H9 (cell line): ENCODE results near the gene STAB1. TPM values are rescaled to one million over a fixed set of nuclear protein-coding genes. Genes with fewer than 3 reads are reported as not detected.

ENCODE experiments used
- DNase-seq: peaks from one replicate; pipeline ENCODE4 v3.0.0-alpha.2; 2017
- H2AFZ ChIP-seq: one replicate; pipeline ENCODE4 v1.6.1; 2013; ENCODE audit warnings: mild to moderate bottlenecking, low read length, control low read depth, moderate library complexity
- H2AK5ac ChIP-seq: 2 replicates; pipeline ENCODE4 v1.6.1; 2013; ENCODE audit warnings: low read length, control low read depth, mixed read lengths; ENCODE audit not compliant: insufficient read length
- H2BK120ac ChIP-seq: one replicate; pipeline ENCODE4 v1.6.1; 2013; ENCODE audit warnings: low read depth, mild to moderate bottlenecking, low read length, control low read depth, inconsistent platforms; ENCODE audit not compliant: poor library complexity, severe bottlenecking
- H2BK12ac ChIP-seq: 2 replicates; pipeline ENCODE4 v1.6.1; 2013; ENCODE audit warnings: low read length, control low read depth, mixed read lengths, low read depth; ENCODE audit not compliant: insufficient read length
- H2BK15ac ChIP-seq: 2 replicates; pipeline ENCODE4 v1.6.1; 2013; ENCODE audit warnings: low read depth, low read length, control low read depth
- H2BK20ac ChIP-seq: one replicate; pipeline ENCODE4 v1.6.1; 2013; ENCODE audit warnings: low read depth, mild to moderate bottlenecking, low read length, control low read depth, inconsistent platforms; ENCODE audit not compliant: poor library complexity, severe bottlenecking
- H2BK5ac ChIP-seq: 2 replicates; pipeline ENCODE4 v1.6.1; 2013; ENCODE audit warnings: low read length, control low read depth, mixed read lengths; ENCODE audit not compliant: insufficient read length
- H3K14ac ChIP-seq: 2 replicates; pipeline ENCODE4 v1.6.1; 2013; ENCODE audit warnings: low read length, control low read depth; ENCODE audit not compliant: insufficient read depth
- H3K18ac ChIP-seq: 2 replicates; pipeline ENCODE4 v1.6.1; 2013; ENCODE audit warnings: low read depth, mild to moderate bottlenecking, mixed read lengths, low read length, control low read depth; ENCODE audit not compliant: insufficient read length
- H3K23ac ChIP-seq: 2 replicates; pipeline ENCODE4 v1.6.1; 2013; ENCODE audit warnings: low read length, control low read depth, mixed read lengths, low read depth; ENCODE audit not compliant: insufficient read length
- H3K23me2 ChIP-seq: 2 replicates; pipeline ENCODE4 v1.6.1; 2013; ENCODE audit warnings: low read depth, mild to moderate bottlenecking, mixed read lengths, low read length, control low read depth; ENCODE audit not compliant: insufficient read length, poor library complexity, severe bottlenecking
- H3K27ac ChIP-seq: 2 replicates; pipeline ENCODE4 v1.5.1; 2013; ENCODE audit warnings: low read length, control low read depth, mixed read lengths, low read depth; ENCODE audit not compliant: insufficient read length
- H3K27me3 ChIP-seq: 2 replicates; pipeline ENCODE4 v1.6.1; 2013; ENCODE audit warnings: low read length, control low read depth, inconsistent platforms; ENCODE audit not compliant: insufficient read depth
- H3K4ac ChIP-seq: 2 replicates; pipeline ENCODE4 v1.6.1; 2013; ENCODE audit warnings: low read depth, mild to moderate bottlenecking, control low read depth, inconsistent platforms, low read length, moderate library complexity
- H3K4me1 ChIP-seq: 2 replicates; pipeline ENCODE4 v1.6.1; 2013; ENCODE audit warnings: low read length, control low read depth, inconsistent platforms; ENCODE audit not compliant: insufficient read depth
- H3K4me2 ChIP-seq: 2 replicates; pipeline ENCODE4 v1.6.1; 2013; ENCODE audit warnings: low read length, control low read depth, mixed read lengths; ENCODE audit not compliant: insufficient read length, insufficient read depth
- H3K56ac ChIP-seq: 2 replicates; pipeline ENCODE4 v1.6.1; 2013; ENCODE audit warnings: low read depth, mild to moderate bottlenecking, mixed read lengths, low read length, control low read depth; ENCODE audit not compliant: insufficient read length
- H3K79me1 ChIP-seq: 2 replicates; pipeline ENCODE4 v1.6.1; 2013; ENCODE audit warnings: low read depth, mild to moderate bottlenecking, moderate library complexity, low read length, control low read depth, inconsistent platforms; ENCODE audit not compliant: insufficient read depth, poor library complexity, severe bottlenecking
- H3K79me2 ChIP-seq: 2 replicates; pipeline ENCODE4 v1.6.1; 2013; ENCODE audit warnings: low read length, control low read depth, inconsistent platforms; ENCODE audit not compliant: insufficient read depth
- H3K9ac ChIP-seq: 2 replicates; pipeline ENCODE4 v1.6.1; 2013; ENCODE audit warnings: low read length, control low read depth, mixed read lengths; ENCODE audit not compliant: insufficient read length; ENCODE audit errors: extremely low read depth
- H3K9me3 ChIP-seq: one replicate; pipeline ENCODE4 v1.6.1; 2013; ENCODE audit warnings: low read depth, low read length, inconsistent platforms; ENCODE audit not compliant: control insufficient read depth
- H3T11ph ChIP-seq: one replicate; pipeline ENCODE4 v1.6.1; 2013; ENCODE audit warnings: mild to moderate bottlenecking, low read length, control low read depth, inconsistent platforms
- H4K20me1 ChIP-seq: one replicate; pipeline ENCODE4 v1.6.1; 2013; ENCODE audit not compliant: control insufficient read depth, insufficient read length, insufficient read depth
- H4K5ac ChIP-seq: 2 replicates; pipeline ENCODE4 v1.6.1; 2013; ENCODE audit warnings: low read depth, mild to moderate bottlenecking, mixed read lengths, low read length, control low read depth; ENCODE audit not compliant: insufficient read length
- H4K8ac ChIP-seq: replicated peaks from 2 replicates; pipeline ENCODE4 v1.6.1; 2013; ENCODE audit warnings: low read length, control low read depth, mixed read lengths, low read depth; ENCODE audit not compliant: insufficient read length
- H4K91ac ChIP-seq: 2 replicates; pipeline ENCODE4 v1.6.1; 2013; ENCODE audit warnings: low read depth, mild to moderate bottlenecking, moderate library complexity, mixed read lengths, low read length, control low read depth; ENCODE audit not compliant: insufficient read length
- H3K27ac Mint-ChIP-seq, 3 experiments: 2 replicates in 2 of 3; 3 replicates in 1 of 3; pipeline ENCODE4 v1.8.0; 2020 to 2021; ENCODE audit warnings: mixed read lengths in 3 of 3, mild to moderate bottlenecking in 1 of 3, moderate library complexity in 1 of 3
- H3K27me3 Mint-ChIP-seq: 2 replicates; pipeline ENCODE4 v1.8.0; 2021; ENCODE audit warnings: low read depth, mild to moderate bottlenecking, moderate library complexity, mixed read lengths
- H3K36me3 Mint-ChIP-seq, 3 experiments: 2 replicates in 2 of 3; 3 replicates in 1 of 3; pipeline ENCODE4 v1.8.0; 2020 to 2021; ENCODE audit warnings: low read depth in 3 of 3, mixed read lengths in 3 of 3; ENCODE audit not compliant: insufficient read depth in 1 of 3
- H3K4me1 Mint-ChIP-seq, 2 experiments: 2 replicates each; pipeline ENCODE4 v1.8.0; 2020; ENCODE audit warnings: mixed read lengths in 2 of 2
- H3K4me3 Mint-ChIP-seq, 2 experiments: 2 replicates in 1 of 2; 3 replicates in 1 of 2; pipeline ENCODE4 v1.8.0; 2020 to 2021; ENCODE audit warnings: mild to moderate bottlenecking in 2 of 2, mixed read lengths in 2 of 2, moderate library complexity in 1 of 2
- H3K9me3 Mint-ChIP-seq, 2 experiments: 2 replicates in 1 of 2; 3 replicates in 1 of 2; pipeline ENCODE4 v1.8.0; 2020; ENCODE audit warnings: mild to moderate bottlenecking in 2 of 2, mixed read lengths in 2 of 2, moderate library complexity in 1 of 2
- WGBS: extraction: QIAGEN DNeasy Blood & Tissue Kit; methylation state at CpG from one replicate; pipeline ENCODE4 v1.1.7; 2013; ENCODE audit warnings: missing lambda C conversion rate, low lambda C conversion rate, mixed read lengths; ENCODE audit not compliant: insufficient read length; ENCODE audit errors: extremely low coverage; 5-methylcytosine and 5-hydroxymethylcytosine counted together
- total RNA-seq: library from RNA; stranded (reverse); gene quantifications from 2 replicates; pipeline ENCODE4 v1.2.1, GENCODE V29; 2021
- TF ChIP-seq, protein P1 (sequence below): fragments of 200-600 bp; sonication (generic); conservative IDR thresholded peaks from 3 replicates; pipeline ENCODE4 v1.8.0; 2021; ENCODE audit warnings: antibody characterized with exemption, mild to moderate bottlenecking

The STAB1 gene
- total RNA-seq, 1 experiment from 2014 or later: 1.5 TPM

DNA sequence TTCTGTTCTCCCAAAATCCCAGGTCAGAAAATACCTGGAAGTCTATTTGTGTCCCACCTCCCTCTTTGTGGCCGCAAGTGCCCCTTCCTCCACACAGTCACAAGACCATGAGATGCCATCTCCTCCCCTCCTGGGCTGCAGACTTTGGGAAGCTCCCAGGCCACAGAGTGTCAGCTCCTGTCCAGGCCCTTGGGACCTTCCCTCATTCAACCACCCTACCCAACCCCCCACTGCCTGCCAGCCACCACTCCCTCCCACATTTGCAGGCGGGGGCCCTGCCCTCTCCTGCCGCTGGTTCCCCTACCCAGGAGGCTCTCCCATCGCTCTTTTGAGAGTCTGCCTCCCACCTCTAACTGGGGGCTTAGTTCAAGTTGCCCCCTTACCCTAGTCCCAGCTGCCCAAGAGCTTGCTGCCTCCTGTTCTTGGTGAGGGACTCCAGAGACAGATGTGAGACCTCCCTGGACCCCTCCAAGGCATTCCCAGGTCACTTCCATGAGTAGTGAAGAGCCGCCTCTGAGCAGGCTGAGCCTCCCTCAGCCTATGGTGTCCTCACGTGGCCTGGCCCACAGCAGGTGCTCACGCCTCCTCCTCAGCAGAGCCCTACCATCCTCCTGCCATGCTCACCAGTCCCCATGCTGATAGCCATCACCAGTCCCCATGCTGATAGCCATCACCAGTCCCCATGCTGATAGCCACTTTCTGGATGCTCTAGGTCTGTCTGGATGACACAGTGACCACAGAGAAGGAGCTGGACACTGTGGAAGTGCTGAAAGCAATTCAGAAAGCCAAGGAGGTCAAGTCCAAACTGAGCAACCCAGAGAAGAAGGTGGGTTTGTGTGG lies 15.9 kb upstream of the STAB1 start:
- H3K27ac ChIP-seq: no peak overlapping the region
- no peak overlapping the region for H3K23ac ChIP-seq
- no peaks in the 10 kb centered on the region for H3K9me3 Mint-ChIP-seq
- WGBS: no CpG with 5 or more reads among the region's 7 CpGs
- H3K9me3 ChIP-seq: no peaks in the 10 kb centered on the region
- H3K9ac ChIP-seq: no peak overlapping the region
- no peak overlapping the region for H3K4ac ChIP-seq
- H3K4me2 ChIP-seq: no peak overlapping the region
- no peak overlapping the region for H2AK5ac ChIP-seq
- H3K79me2 ChIP-seq: no peaks in the 10 kb centered on the region
- H3K27me3 Mint-ChIP-seq: no peaks in the 10 kb centered on the region
- H3K4me1 Mint-ChIP-seq: no peaks in the 10 kb centered on the region; a peak in 2 of 4 replicates
- no peak overlapping the region for H4K5ac ChIP-seq
- H4K91ac ChIP-seq: no peak overlapping the region
- H3K4me1 ChIP-seq: no peaks in the 10 kb centered on the region
- H3K23me2 ChIP-seq: no peaks in the 10 kb centered on the region
- H2BK15ac ChIP-seq: no peak overlapping the region
- no peak overlapping the region for H3T11ph ChIP-seq
- H3K36me3 Mint-ChIP-seq: peaks cover 55 to 97% (median 96%) of the 10 kb centered on the region in 3 experiments
- no peaks in the 10 kb centered on the region for H3K27me3 ChIP-seq
- DNase-seq: no peak
- H3K18ac ChIP-seq: no peak overlapping the region
- no peak overlapping the region for H2BK120ac ChIP-seq
- no peaks in the 10 kb centered on the region for H4K20me1 ChIP-seq
- TF ChIP-seq, protein P1, sequence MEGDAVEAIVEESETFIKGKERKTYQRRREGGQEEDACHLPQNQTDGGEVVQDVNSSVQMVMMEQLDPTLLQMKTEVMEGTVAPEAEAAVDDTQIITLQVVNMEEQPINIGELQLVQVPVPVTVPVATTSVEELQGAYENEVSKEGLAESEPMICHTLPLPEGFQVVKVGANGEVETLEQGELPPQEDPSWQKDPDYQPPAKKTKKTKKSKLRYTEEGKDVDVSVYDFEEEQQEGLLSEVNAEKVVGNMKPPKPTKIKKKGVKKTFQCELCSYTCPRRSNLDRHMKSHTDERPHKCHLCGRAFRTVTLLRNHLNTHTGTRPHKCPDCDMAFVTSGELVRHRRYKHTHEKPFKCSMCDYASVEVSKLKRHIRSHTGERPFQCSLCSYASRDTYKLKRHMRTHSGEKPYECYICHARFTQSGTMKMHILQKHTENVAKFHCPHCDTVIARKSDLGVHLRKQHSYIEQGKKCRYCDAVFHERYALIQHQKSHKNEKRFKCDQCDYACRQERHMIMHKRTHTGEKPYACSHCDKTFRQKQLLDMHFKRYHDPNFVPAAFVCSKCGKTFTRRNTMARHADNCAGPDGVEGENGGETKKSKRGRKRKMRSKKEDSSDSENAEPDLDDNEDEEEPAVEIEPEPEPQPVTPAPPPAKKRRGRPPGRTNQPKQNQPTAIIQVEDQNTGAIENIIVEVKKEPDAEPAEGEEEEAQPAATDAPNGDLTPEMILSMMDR: no peak
- H3K14ac ChIP-seq: no peak overlapping the region
- no peak overlapping the region for H2BK5ac ChIP-seq
- H3K79me1 ChIP-seq: no peaks in the 10 kb centered on the region
- H2BK12ac ChIP-seq: no peak overlapping the region
- H3K27ac Mint-ChIP-seq: peak overlapping the region in 1 of 3 experiments; percentile 40; a peak in 1 of 7 replicates
- no peak overlapping the region for H3K4me3 Mint-ChIP-seq
- H2BK20ac ChIP-seq: no peak overlapping the region
- no peak overlapping the region for H2AFZ ChIP-seq
- no peak overlapping the region for H3K56ac ChIP-seq
- no peak overlapping the region for H4K8ac ChIP-seq
